ENCODE data around the gene DNAH7. TPM values are rescaled to one million over a fixed set of nuclear protein-coding genes. Genes with fewer than 3 reads are reported as not detected.

DNAH7 gene
- total RNA-seq, 6 experiments from 2014 or later = 0.12 to 0.35 (median 0.26) TPM

- Histone ChIP-seq H3K9me3 (no peaks in the 10 kb centered on the region), H3K27ac (no peak overlapping the region), H3K27me3 (no peaks in the 10 kb centered on the region), H3K4me1 (no peaks in the 10 kb centered on the region), H3K36me3 (no peaks in the 10 kb centered on the region), H3K4me3 (no peak overlapping the region)
- no peak for ATAC-seq
- no peak for TF ChIP-seq CTCF (IDR thresholded peaks at IDR 0.05)
- no peak for TF ChIP-seq POLR2A (IDR thresholded peaks at IDR 0.05)
- 33% methylated on average over 5 of the region's 5 CpGs for WGBS (ENCODE audit: insufficient coverage, low coverage, low lambda C conversion rate, missing lambda C conversion rate)
- DNase-seq = no peak
- intact Hi-C loops (cut with DNase I) = no loop called here
Measured at GRCh38 chr2:195821566-195821932, 247.1 kb downstream of the DNAH7 start.

- Histone ChIP-seq H3K27me3 (no peaks in the 10 kb centered on the region), H3K4me3 (no peak overlapping the region), H3K27ac (no peak overlapping the region), H3K36me3 (no peaks in the 10 kb centered on the region), H3K4me1 (no peaks in the 10 kb centered on the region), H3K9me3 (no peaks in the 10 kb centered on the region)
- intact Hi-C loops (cut with DNase I) = no loop called here
- no peak for TF ChIP-seq POLR2A (IDR thresholded peaks at IDR 0.05)
- TF ChIP-seq CTCF (IDR thresholded peaks at IDR 0.05) = no peak
- ATAC-seq (no peak), DNase-seq (no peak)
- 66% methylated on average over 3 of the region's 3 CpGs for WGBS (ENCODE audit: insufficient coverage, low coverage, low lambda C conversion rate, missing lambda C conversion rate)
Measured at GRCh38 chr2:195820867-195821565, 247.6 kb downstream of the DNAH7 start.

- ATAC-seq (no peak), DNase-seq (no peak)
- WGBS (ENCODE audit: insufficient coverage, low coverage, low lambda C conversion rate, missing lambda C conversion rate) = 68% methylated on average over 3 of the region's 3 CpGs
- Histone ChIP-seq H3K27me3 (no peaks in the 10 kb centered on the region), H3K9me3 (no peaks in the 10 kb centered on the region), H3K36me3 (no peaks in the 10 kb centered on the region), H3K4me3 (no peak overlapping the region), H3K4me1 (no peaks in the 10 kb centered on the region), H3K27ac (no peak overlapping the region)
- no peak for TF ChIP-seq CTCF (IDR thresholded peaks at IDR 0.05)
- no peak for TF ChIP-seq POLR2A (IDR thresholded peaks at IDR 0.05)
- intact Hi-C loops (cut with DNase I) = no loop called here
Measured at GRCh38 chr2:195820373-195820772, 248.3 kb downstream of the DNAH7 start.

GRCh38 chr2:195819276-195819675 is 249.4 kb downstream of the DNAH7 start:
- ATAC-seq (no peak), DNase-seq (no peak)
- TF ChIP-seq POLR2A (IDR thresholded peaks at IDR 0.05) (no peak), CTCF (IDR thresholded peaks at IDR 0.05) (no peak)
- Histone ChIP-seq H3K9me3 (no peaks in the 10 kb centered on the region), H3K36me3 (no peaks in the 10 kb centered on the region), H3K4me3 (no peak overlapping the region), H3K27me3 (no peaks in the 10 kb centered on the region), H3K27ac (no peak overlapping the region), H3K4me1 (no peaks in the 10 kb centered on the region)
- 17% methylated on average over 1 of the region's 1 CpG for WGBS (ENCODE audit: insufficient coverage, low coverage, low lambda C conversion rate, missing lambda C conversion rate)
- intact Hi-C loops (cut with DNase I) = no loop called here
